ENCODE data around the gene CENPS. TPM values are rescaled to one million over a fixed set of nuclear protein-coding genes. Genes with fewer than 3 reads are reported as not detected.

The CENPS gene
- total and polyA plus RNA-seq, 2 donors: 13.5 to 17.2 TPM

- peaks cover 0 to 2% of the 10 kb centered on the region in 2 donors for H3K4me1 ChIP-seq (ENCODE audit: control insufficient read depth in 2 of 2, insufficient read depth in 2 of 2, low read length in 2 of 2)
- WGBS: 70% methylated on average over 4 of the region's 4 CpGs
- no peaks in the 10 kb centered on the region for H3K27me3 ChIP-seq (ENCODE audit: control insufficient read depth in 2 of 2, insufficient read depth in 1 of 2, low read length in 1 of 2)
- H3K9me3 ChIP-seq (ENCODE audit: control insufficient read depth in 2 of 2, insufficient read depth in 1 of 2, low read length in 1 of 2): no peaks in the 10 kb centered on the region
- no peak overlapping the region for H3K4me3 ChIP-seq (ENCODE audit: low read length in 2 of 2)
- DNase-seq (ENCODE audit: low read depth in 6 of 9, low spot score in 9 of 9): no peak
- H3K36me3 ChIP-seq (ENCODE audit: control insufficient read depth in 2 of 2, insufficient read depth in 2 of 2, low read length in 1 of 2): peaks cover 0 to 3% of the 10 kb centered on the region in 2 donors
- no peak overlapping the region for H3K27ac ChIP-seq (ENCODE audit: low read depth in 1 of 2, low read length in 1 of 2)
These were observed 59.2 kb downstream of the CENPS start for GRCh38 chr1:10489291-10490055.

- DNase-seq (ENCODE audit: low read depth in 6 of 9, low spot score in 9 of 9): no peak
- Histone ChIP-seq H3K36me3 (ENCODE audit: control insufficient read depth in 2 of 2, insufficient read depth in 2 of 2, low read length in 1 of 2) (peaks cover 0 to 3% of the 10 kb centered on the region in 2 donors), H3K4me3 (ENCODE audit: low read length in 2 of 2) (no peak overlapping the region), H3K27me3 (ENCODE audit: control insufficient read depth in 2 of 2, insufficient read depth in 1 of 2, low read length in 1 of 2) (no peaks in the 10 kb centered on the region), H3K9me3 (ENCODE audit: control insufficient read depth in 2 of 2, insufficient read depth in 1 of 2, low read length in 1 of 2) (no peaks in the 10 kb centered on the region), H3K27ac (ENCODE audit: low read depth in 1 of 2, low read length in 1 of 2) (no peak overlapping the region), H3K4me1 (ENCODE audit: control insufficient read depth in 2 of 2, insufficient read depth in 2 of 2, low read length in 2 of 2) (peaks cover 7 to 12% of the 10 kb centered on the region in 2 donors)
- WGBS: 89% methylated on average over 12 of the region's 12 CpGs
These were observed 60.2 kb downstream of the CENPS start for GRCh38 chr1:10490286-10490970.

Other genes starting within 250 kb of the CENPS start
- 5.5 TPM for gene KIF1B, start 219.9 kb upstream of the CENPS start, total RNA-seq
- gene KIF1B, start 219.9 kb upstream of the CENPS start, polyA plus RNA-seq: 6.9 TPM
- 72.2 TPM for gene PGD, start 31.4 kb upstream of the CENPS start, total RNA-seq
- 48.9 TPM for gene PGD, start 31.4 kb upstream of the CENPS start, polyA plus RNA-seq
- 0.24 TPM for gene CORT, start 19.6 kb downstream of the CENPS start, total RNA-seq
- gene CORT, start 19.6 kb downstream of the CENPS start, polyA plus RNA-seq: 0.71 TPM
- 22.3 TPM for gene DFFA, start 42.1 kb downstream of the CENPS start, total RNA-seq
- gene DFFA, start 42.1 kb downstream of the CENPS start, polyA plus RNA-seq: 13.1 TPM
- gene PEX14, start 44.5 kb downstream of the CENPS start, total RNA-seq: 8.8 TPM
- gene PEX14, start 44.5 kb downstream of the CENPS start, polyA plus RNA-seq: 16.1 TPM